Trophoblast cell (in vitro differentiated cells and primary cell): ENCODE data around the gene LLGL2.

Experiments
- DNase-seq, 2 donors: peaks; one replicate each; pipeline ENCODE4 v3.0.0-alpha.2; 2016
- H2AFZ ChIP-seq: 2 replicates; pipeline ENCODE4 v1.6.1; 2013; ENCODE audit warnings: low read length, moderate library complexity, mild to moderate bottlenecking; ENCODE audit not compliant: insufficient read depth, poor library complexity
- H2AK5ac ChIP-seq: 2 replicates; pipeline ENCODE4 v1.6.1; 2013; ENCODE audit warnings: mild to moderate bottlenecking, low read length
- H2BK120ac ChIP-seq: 2 replicates; pipeline ENCODE4 v1.6.1; 2013; ENCODE audit warnings: low read length, mild to moderate bottlenecking, moderate library complexity; ENCODE audit not compliant: insufficient read depth, poor library complexity
- H2BK12ac ChIP-seq: 2 replicates; pipeline ENCODE4 v1.6.1; 2013; ENCODE audit warnings: mild to moderate bottlenecking, low read length, moderate library complexity
- H2BK5ac ChIP-seq: 2 replicates; pipeline ENCODE4 v1.6.1; 2013; ENCODE audit warnings: low read length, low read depth, moderate library complexity, mild to moderate bottlenecking; ENCODE audit not compliant: poor library complexity
- H3K14ac ChIP-seq: 2 replicates; pipeline ENCODE4 v1.6.1; 2013; ENCODE audit warnings: mild to moderate bottlenecking, low read length
- H3K18ac ChIP-seq: 2 replicates; pipeline ENCODE4 v1.6.1; 2013; ENCODE audit warnings: mild to moderate bottlenecking, low read length
- H3K23ac ChIP-seq: 2 replicates; pipeline ENCODE4 v1.6.1; 2013; ENCODE audit warnings: low read length
- H3K27ac ChIP-seq: 2 replicates; pipeline ENCODE4 v1.5.1; 2013; ENCODE audit warnings: low read depth, mild to moderate bottlenecking, inconsistent platforms, low read length, moderate library complexity
- H3K27me3 ChIP-seq: 2 replicates; pipeline ENCODE4 v1.6.1; 2013; ENCODE audit warnings: inconsistent platforms, mild to moderate bottlenecking, low read length, moderate library complexity; ENCODE audit not compliant: insufficient read depth
- H3K36me3 ChIP-seq, 2 experiments: 1 replicate in 1 of 2; 2 replicates in 1 of 2; pipeline ENCODE4 v1.6.1; 2013; ENCODE audit warnings: low read length in 2 of 2, mild to moderate bottlenecking in 2 of 2, moderate library complexity in 1 of 2; ENCODE audit not compliant: insufficient read depth in 2 of 2, control insufficient read depth in 1 of 2
- H3K4ac ChIP-seq: 2 replicates; pipeline ENCODE4 v1.6.1; 2013; ENCODE audit warnings: low read depth, mild to moderate bottlenecking, low read length, moderate library complexity
- H3K4me1 ChIP-seq, 2 experiments: 1 replicate in 1 of 2; 2 replicates in 1 of 2; pipeline ENCODE4 v1.6.1; 2013; ENCODE audit warnings: low read length in 2 of 2, mild to moderate bottlenecking in 2 of 2, moderate library complexity in 1 of 2; ENCODE audit not compliant: insufficient read depth in 2 of 2, control insufficient read depth in 1 of 2
- H3K4me2 ChIP-seq: 2 replicates; pipeline ENCODE4 v1.6.1; 2013; ENCODE audit warnings: inconsistent platforms, mild to moderate bottlenecking, low read length, moderate library complexity
- H3K4me3 ChIP-seq: 2 replicates; pipeline ENCODE4 v1.5.1; 2013; ENCODE audit warnings: mild to moderate bottlenecking, low read depth, low read length, inconsistent platforms
- H3K79me1 ChIP-seq: one replicate; pipeline ENCODE4 v1.6.1; 2013; ENCODE audit warnings: low read length
- H3K79me2 ChIP-seq: 2 replicates; pipeline ENCODE4 v1.6.1; 2013; ENCODE audit warnings: low read length, mild to moderate bottlenecking; ENCODE audit not compliant: control insufficient read depth, insufficient read depth, poor library complexity
- H3K9ac ChIP-seq: 2 replicates; pipeline ENCODE4 v1.6.1; 2013; ENCODE audit warnings: mild to moderate bottlenecking, low read length
- H3K9me3 ChIP-seq: 2 replicates; pipeline ENCODE4 v1.6.1; 2013; ENCODE audit warnings: low read depth, mild to moderate bottlenecking, control low read depth, inconsistent platforms, low read length; ENCODE audit not compliant: insufficient read depth
- H4K12ac ChIP-seq: 2 replicates; pipeline ENCODE4 v1.6.1; 2013; ENCODE audit warnings: low read depth, mild to moderate bottlenecking, low read length, moderate library complexity
- H4K8ac ChIP-seq: 2 replicates; pipeline ENCODE4 v1.6.1; 2013; ENCODE audit warnings: low read depth, mild to moderate bottlenecking, low read length, moderate library complexity
- H4K91ac ChIP-seq: one replicate; pipeline ENCODE4 v1.6.1; 2013; ENCODE audit warnings: low read depth, mild to moderate bottlenecking, low read length, moderate library complexity
- WGBS: extraction: QIAGEN DNeasy Blood & Tissue Kit; methylation state at CpG from one replicate; pipeline ENCODE4 v1.1.7; 2013; ENCODE audit warnings: missing lambda C conversion rate; ENCODE audit not compliant: insufficient read length, insufficient coverage; ENCODE audit errors: extremely low coverage; 5-methylcytosine and 5-hydroxymethylcytosine counted together

Gene LLGL2

DNA sequence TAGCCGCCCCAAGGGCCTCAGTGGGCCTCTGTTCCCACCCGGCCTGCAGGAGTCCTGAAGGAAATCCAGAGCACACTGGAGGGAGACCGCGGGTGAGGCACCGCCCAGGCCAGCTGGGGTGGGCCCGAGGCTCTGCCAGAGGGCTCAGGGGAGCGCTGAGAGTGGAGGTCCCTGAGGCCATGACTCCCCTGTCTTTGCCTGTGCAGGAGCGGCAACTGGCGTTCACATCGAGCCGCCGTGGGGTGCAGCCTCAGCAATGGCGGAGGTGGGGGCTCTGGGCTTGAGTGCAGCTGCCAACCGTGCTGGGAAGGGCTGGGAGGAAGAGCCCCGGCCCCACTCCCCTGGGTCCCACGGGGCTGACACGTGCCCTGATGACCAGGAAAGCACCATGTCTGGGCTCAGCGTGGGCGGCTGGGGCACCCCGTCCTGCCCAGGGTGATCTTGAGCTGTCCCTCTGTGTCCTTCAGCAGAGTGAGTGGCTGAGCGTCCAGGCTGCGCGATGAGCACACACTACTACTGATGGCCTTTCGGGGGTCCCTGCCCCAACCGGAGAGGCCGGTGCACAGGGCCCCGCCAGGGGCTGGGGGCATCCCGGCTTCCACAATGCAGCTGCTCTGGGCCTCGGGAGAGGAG, 49.0 kb downstream of the LLGL2 start:
- Histone ChIP-seq H3K27me3 (no peaks in the 10 kb centered on the region), H3K27ac (no peak overlapping the region), H3K9me3 (no peaks in the 10 kb centered on the region), H2BK12ac (no peak overlapping the region), H3K18ac (no peak overlapping the region), H3K79me1 (no peaks in the 10 kb centered on the region), H3K79me2 (no peaks in the 10 kb centered on the region), H3K4ac (no peak overlapping the region), H4K8ac (no peak overlapping the region), H3K4me2 (no peak overlapping the region), H4K12ac (no peak overlapping the region), H2AK5ac (no peak overlapping the region), H3K9ac (no peak overlapping the region), H3K23ac (no peak overlapping the region), H2BK120ac (no peak overlapping the region), H3K36me3 (peaks cover 29 to 35% of the 10 kb centered on the region in 2 experiments), H2BK5ac (no peak overlapping the region), H4K91ac (no peak overlapping the region), H3K4me1 (peaks cover 0 to 4% of the 10 kb centered on the region in 2 experiments), H3K4me3 (no peak overlapping the region), H2AFZ (no peak overlapping the region), H3K14ac (no peak overlapping the region)
- WGBS = no CpG with 5 or more reads among the region's 29 CpGs
- DNase-seq = no peak

DNA sequence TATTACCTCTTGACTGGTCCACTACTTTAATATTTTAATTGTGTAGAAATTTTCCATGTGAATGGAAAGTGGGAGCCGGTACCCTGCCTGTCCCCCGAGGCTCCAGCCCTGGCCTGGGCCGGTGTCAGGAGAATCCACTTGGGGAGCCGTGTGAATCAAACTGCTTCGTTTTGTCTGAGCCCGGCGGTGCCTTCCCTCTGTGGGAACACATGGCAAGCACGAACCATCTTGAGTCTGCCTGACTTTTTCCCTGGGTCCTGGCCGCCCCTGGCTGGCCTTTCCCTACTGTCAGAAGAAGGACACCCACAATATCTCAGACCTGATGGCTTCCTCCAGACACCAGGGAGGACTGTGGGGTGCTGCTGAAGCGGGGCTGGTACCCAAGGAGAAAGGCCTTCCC, 49.7 kb downstream of the LLGL2 start:
- DNase-seq = no peak
- Histone ChIP-seq H3K9me3 (no peaks in the 10 kb centered on the region), H4K12ac (no peak overlapping the region), H3K79me2 (no peaks in the 10 kb centered on the region), H3K4me2 (no peak overlapping the region), H3K27me3 (no peaks in the 10 kb centered on the region), H3K18ac (no peak overlapping the region), H4K8ac (no peak overlapping the region), H3K4ac (no peak overlapping the region), H2AFZ (no peak overlapping the region), H2BK120ac (no peak overlapping the region), H3K14ac (no peak overlapping the region), H3K4me3 (no peak overlapping the region), H2AK5ac (no peak overlapping the region), H3K27ac (no peak overlapping the region), H2BK5ac (no peak overlapping the region), H4K91ac (no peak overlapping the region), H3K9ac (no peak overlapping the region), H3K36me3 (peaks cover 24 to 30% of the 10 kb centered on the region in 2 experiments), H3K79me1 (no peaks in the 10 kb centered on the region), H2BK12ac (no peak overlapping the region), H3K23ac (no peak overlapping the region), H3K4me1 (peaks cover 0 to 4% of the 10 kb centered on the region in 2 experiments)
- WGBS = no CpG with 5 or more reads among the region's 10 CpGs

DNA sequence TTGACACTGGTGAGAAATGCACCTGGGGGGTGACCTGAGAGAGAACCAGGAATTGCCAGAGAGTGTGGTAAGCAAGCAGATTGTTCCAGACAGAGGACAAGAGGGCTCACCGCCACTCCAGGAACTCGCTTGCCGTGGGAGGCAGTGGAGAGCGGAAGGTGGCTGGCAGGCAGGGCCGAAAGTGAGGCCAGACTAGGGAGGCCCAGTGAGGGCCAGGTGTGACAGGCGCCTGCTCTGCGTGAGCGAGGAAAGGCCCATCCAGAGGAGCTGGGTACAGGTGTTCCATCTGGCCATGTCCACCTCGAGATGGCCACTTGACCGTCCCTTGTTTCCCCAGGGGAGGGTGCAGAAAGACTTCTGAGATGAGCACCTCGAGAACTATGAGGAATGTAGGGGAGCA, 50.2 kb downstream of the LLGL2 start:
- no peak overlapping the region for H3K9ac ChIP-seq
- H3K79me2 ChIP-seq = no peaks in the 10 kb centered on the region
- H3K4me3 ChIP-seq = no peak overlapping the region
- H4K12ac ChIP-seq = no peak overlapping the region
- no peak overlapping the region for H4K91ac ChIP-seq
- no peak overlapping the region for H2BK5ac ChIP-seq
- H2AFZ ChIP-seq = no peak overlapping the region
- H3K79me1 ChIP-seq = no peaks in the 10 kb centered on the region
- H2BK120ac ChIP-seq = no peak overlapping the region
- no peak overlapping the region for H3K23ac ChIP-seq
- H3K9me3 ChIP-seq = peaks cover 1% of the 10 kb centered on the region
- H3K27me3 ChIP-seq = no peaks in the 10 kb centered on the region
- H3K4ac ChIP-seq = no peak overlapping the region
- H3K14ac ChIP-seq = no peak overlapping the region
- peaks cover 19 to 24% of the 10 kb centered on the region in 2 experiments for H3K36me3 ChIP-seq
- no peak for DNase-seq
- no peak overlapping the region for H3K27ac ChIP-seq
- no peak overlapping the region for H3K4me2 ChIP-seq
- no peak overlapping the region for H2AK5ac ChIP-seq
- H3K4me1 ChIP-seq = peaks cover 0 to 4% of the 10 kb centered on the region in 2 experiments
- WGBS = no CpG with 5 or more reads among the region's 11 CpGs
- H2BK12ac ChIP-seq = no peak overlapping the region
- H4K8ac ChIP-seq = no peak overlapping the region
- no peak overlapping the region for H3K18ac ChIP-seq

DNA sequence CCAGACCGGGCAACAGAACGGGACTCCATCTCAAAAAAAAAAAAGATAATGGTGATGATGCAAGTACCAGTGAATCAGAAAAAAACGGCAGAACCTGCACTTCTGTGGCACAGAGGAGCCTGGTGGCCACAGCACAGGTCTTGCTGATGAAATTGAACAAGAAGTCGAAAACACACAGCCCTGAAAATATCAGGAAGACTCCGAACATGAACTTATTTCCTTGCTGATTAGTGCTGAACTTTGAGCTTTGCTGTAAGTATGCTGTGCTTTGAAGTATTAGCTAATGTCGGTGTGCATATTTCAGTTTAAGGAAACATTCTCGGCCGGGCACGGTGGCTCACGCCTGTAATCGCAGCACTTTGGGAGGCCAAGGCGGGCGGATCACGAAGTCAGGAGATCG, 51.2 kb downstream of the LLGL2 start:
- DNase-seq = peak in 1 of 2 donors; percentile 52
- H3K9ac ChIP-seq = no peak overlapping the region
- H3K36me3 ChIP-seq = peaks cover 11 to 17% of the 10 kb centered on the region in 2 experiments
- no peak overlapping the region for H3K18ac ChIP-seq
- no peak overlapping the region for H3K4me3 ChIP-seq
- H2AFZ ChIP-seq = no peak overlapping the region
- H4K12ac ChIP-seq = no peak overlapping the region
- no peak overlapping the region for H4K91ac ChIP-seq
- H3K27me3 ChIP-seq = no peaks in the 10 kb centered on the region
- H3K79me2 ChIP-seq = no peaks in the 10 kb centered on the region
- no peak overlapping the region for H3K14ac ChIP-seq
- H3K4me2 ChIP-seq = no peak overlapping the region
- H3K27ac ChIP-seq = no peak overlapping the region
- no CpG with 5 or more reads among the region's 15 CpGs for WGBS
- H3K23ac ChIP-seq = no peak overlapping the region
- H4K8ac ChIP-seq = no peak overlapping the region
- no peak overlapping the region for H2BK12ac ChIP-seq
- no peak overlapping the region for H3K4ac ChIP-seq
- H2AK5ac ChIP-seq = no peak overlapping the region
- H2BK120ac ChIP-seq = no peak overlapping the region
- peaks cover 0 to 4% of the 10 kb centered on the region in 2 experiments for H3K4me1 ChIP-seq
- peaks cover 3% of the 10 kb centered on the region for H3K9me3 ChIP-seq
- no peaks in the 10 kb centered on the region for H3K79me1 ChIP-seq
- H2BK5ac ChIP-seq = no peak overlapping the region
